HS-5 (cell line): Measurements from ENCODE around the gene FKBP1A.

ENCODE experiments used
- DNase-seq: peaks from one replicate; pipeline ENCODE4 v3.0.0-alpha.2; 2012; ENCODE audit warnings: low read depth

The FKBP1A gene

DNA sequence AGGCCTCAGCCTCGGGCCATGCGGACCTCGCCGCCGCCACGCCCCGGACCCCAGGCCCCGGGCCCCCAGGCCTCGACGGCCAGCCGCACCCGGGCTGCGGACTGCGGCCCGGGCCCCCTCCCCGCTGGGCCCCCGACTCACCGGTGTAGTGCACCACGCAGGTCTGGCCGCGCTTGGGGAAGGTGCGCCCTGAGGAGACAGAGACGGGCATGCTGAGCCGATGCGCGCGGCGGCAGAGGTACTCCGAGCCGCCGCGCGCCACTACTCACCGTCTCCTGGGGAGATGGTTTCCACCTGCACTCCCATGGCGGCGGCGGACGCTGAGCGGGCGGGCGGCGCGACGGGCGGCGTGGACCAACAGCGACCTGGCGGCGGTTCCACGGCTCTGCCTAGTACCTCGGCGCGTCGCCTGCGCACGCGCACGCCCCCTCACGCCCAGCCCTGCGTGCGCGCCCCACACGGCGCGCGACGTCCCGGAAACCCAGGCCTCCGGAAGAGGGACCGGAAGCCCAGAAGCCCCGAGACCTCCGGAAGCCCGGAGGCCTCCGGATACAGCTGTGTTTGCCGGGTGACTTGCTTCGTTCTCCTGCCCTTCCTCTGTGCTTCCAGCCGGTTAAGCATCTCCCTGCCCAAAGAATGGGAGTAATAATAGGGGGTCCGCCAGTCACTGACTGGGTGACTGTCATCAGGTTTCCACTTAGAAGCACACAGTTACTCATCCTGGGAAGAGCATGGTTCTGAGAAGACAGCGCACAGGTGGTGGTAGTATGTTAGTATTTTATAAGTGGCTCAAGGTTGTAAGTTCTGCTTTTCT, at the start of gene FKBP1A:
Gene FKBP1A (minus strand): TSS at position 362 of the 814 bp plus-strand sequence. CDS start 56 bp downstream, at position 306.
- DNase-seq, result peak; percentile 60

DNA sequence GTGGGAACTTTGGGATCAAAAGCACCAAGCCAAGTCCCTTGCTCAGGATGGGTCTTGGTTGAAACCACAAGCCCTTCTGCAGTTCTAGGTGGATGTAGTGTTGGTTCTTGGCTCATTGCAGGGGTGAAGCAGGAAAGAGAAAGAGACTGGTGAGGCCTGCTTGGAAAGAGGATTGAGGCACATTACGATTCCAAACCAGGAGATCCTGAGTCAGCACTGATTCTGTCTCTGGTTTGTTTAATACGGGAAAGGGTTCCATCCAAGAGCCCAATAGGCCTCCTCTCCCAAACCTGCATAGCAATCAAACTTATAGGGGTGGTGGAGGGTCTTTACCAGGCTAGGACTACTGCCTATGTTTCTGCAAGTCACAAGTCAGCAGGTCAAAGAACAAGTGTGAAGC, 49.5 kb upstream of the FKBP1A start:
- no peak for DNase-seq

DNA sequence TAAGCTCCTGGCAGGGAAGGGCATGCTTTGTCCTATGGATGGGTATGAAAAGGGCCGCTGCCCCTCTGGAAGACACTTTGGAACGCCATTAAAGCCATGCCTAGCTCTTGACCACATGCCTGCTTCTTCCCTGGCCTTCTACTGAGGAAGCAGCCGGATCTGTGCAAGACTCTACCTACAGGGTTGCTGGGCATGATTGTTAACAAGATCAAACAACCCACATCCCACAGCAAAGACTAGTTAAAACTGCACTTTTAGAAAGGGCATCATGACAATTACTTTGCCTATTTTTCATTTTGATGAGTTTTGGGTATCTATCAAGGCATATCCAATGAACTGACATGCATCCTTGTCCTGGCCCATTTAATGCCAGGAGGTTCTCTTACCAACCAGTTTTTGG, 48.3 kb upstream of the FKBP1A start:
- DNase-seq, result no peak

DNA sequence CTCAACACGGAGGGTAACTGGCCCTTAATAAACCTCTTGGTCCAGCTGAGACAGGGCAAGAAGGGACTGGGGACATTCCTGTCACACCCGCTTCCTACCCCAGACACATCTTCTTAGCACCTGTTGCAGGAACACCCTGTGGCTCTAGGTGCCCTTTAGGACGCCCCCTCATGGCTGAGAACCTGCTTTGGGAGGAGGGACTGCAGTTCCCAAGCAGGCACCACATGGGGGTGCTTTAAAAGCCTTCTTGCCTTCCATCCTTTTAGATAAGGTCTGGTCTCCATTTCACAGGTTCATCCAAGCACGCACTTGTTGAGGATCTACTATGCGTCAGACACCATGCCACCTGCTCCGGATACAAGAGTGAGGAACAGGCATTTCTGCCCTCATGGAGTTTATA, 47.2 kb upstream of the FKBP1A start:
- DNase-seq, result no peak

DNA sequence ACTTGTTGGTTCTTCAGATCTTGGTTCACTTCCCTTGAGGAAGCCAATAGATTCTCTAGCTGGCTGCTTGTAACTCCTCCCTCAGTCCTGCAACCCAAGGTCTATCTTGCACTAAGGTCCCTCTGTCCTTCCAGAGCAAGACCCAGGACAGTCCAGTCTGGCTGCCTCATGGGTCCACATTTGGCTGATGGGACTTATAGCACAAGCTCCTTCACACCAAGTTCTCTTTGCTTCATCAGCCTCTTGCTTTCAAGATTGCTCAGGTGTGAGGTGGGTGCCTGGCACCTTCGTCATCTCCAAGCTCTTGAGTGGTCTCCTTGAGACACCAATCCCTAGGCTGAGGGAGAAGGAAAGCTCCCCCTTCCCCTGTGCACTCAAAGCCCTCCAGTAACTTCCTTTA, 45.5 kb upstream of the FKBP1A start:
- no peak for DNase-seq

DNA sequence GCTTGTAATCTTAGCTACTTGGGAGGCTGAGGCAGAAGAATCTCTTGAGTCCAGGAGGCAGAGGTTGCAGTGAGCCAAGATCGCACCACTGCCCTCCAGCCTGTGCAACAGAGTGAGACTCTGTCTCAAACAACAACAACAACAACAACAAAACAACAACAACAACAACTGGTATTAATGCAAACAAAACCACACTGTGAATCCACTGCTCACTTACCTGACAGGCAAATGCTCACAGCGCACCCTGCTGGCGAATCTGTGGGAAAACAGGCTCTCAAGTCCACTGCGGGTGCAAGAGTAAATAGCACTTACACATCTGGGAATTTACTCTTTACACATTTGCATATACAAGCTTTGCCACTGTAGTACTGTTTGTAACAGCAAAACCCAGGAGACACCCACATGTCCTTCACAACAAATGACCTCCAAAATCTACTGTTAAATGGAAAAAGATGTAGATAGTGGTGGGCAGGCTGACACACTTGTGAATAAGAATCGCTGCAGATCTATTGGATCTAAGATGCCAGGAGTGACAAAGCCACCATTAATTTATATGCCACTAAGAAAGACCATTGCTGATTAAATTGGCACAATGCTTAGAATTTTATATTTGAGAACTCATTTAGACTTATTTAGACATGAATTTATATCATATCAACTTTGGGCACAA, 44.5 kb upstream of the FKBP1A start:
- no peak for DNase-seq

DNA sequence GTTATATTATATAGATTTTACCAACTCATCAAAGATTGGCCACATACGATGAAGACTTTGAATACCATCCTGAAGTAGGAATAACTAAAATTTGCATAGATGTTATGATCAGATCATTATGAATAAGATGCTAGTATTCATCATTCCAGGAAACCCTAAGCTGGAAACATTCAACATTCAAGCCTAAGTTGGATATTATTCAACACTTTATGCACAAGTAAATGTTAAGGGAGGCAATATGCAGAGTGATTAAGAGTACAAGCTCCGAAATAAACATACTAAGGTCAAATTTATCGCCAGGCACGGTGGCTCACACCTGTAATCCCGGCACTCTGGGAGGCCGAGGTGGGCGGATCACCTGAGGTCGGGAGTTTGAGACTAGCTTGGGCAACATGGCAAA, 43.4 kb upstream of the FKBP1A start:
- no peak for DNase-seq

DNA sequence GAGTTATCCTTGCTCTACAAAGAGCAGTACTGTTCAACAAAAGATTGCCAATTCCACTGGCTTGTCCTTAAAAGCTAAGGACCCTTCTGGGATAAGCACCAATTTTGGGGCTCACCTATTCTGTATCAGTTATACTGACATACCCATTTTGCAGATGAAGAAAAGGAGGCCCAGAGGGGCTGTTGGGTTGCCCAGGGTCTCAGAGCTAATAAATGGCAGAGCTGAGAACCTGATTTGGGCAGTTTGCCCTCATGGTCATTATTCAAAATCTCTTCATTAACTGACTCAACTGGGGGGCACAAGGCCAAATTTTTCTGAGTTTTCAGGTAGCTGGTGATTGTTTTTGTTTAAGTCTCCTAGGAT, 42.5 kb upstream of the FKBP1A start:
- DNase-seq, result no peak

DNA sequence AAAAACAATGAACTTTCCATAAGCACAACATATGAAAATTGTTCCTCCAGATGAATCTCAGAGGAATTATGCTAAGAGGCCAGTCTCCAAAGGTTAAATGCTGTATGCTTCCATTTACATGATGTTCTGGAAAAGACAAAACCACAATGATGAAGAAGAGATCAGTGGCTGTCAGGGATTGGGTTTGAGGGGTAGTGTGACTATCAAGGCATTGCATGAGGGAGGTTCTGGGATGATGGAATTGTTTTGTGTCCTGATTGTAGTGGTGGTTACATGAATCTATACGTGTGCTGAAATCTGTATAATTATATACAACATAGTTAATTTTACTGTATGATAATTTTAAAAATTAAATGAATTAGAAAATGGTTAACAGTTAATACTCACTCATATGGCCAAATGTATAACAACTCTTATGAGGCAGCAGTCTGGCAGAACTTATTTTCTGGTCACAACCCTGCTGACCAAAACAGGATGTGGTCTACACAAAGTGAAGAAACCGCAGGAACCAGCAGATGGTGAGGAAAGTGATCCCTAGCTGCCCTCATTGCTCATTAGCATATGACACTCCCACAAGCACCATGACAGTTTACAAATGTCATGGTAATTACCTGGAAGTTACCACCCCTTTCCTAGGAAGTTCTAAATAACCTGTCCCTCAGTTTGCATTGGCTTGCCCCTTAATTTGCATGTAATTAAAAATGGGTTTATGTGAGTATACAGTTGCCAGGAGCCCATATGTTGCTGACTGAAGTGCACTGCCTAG, 41.9 kb upstream of the FKBP1A start:
- DNase-seq, result peak; percentile 85

DNA sequence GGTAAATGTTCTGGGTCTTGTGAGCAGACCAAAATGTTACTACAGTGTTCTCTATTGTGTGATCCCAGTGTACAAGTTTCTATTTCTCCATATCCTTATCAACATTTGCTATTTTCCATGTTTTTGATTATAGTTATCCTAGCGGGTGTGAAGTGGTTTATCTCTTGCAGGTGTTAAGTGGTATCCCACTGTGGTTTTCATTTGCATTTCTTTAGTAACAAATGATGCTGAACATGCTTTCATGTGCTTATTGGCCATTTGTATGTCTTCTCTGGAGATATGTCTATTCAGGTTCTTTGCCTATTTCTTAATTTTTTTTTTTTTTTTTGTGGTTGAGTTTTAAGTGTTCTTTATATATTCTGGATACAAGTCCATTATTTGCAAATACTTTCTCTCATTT, 38.3 kb upstream of the FKBP1A start:
- no peak for DNase-seq

DNA sequence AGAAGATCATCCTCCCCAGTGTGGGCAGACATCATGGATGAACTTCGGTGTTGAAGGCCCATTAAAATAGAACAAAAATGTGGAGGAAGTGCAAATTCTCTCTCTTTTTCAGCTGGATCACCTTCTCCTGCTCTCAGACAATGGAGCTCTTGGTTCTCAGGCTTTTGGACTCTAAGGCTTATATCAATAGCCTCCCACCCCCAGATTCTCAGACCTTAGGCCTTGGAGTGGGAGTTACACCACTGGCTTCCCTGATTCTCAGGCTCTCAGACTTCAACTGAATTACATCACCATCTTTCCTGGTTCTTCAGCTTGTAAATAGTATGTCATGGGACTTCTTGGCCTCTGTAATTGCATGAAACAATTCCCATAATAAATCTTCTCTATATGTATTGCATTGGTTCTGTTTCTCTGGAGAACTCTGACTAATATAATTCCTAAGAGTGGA, 37.2 kb upstream of the FKBP1A start:
- DNase-seq, result no peak

DNA sequence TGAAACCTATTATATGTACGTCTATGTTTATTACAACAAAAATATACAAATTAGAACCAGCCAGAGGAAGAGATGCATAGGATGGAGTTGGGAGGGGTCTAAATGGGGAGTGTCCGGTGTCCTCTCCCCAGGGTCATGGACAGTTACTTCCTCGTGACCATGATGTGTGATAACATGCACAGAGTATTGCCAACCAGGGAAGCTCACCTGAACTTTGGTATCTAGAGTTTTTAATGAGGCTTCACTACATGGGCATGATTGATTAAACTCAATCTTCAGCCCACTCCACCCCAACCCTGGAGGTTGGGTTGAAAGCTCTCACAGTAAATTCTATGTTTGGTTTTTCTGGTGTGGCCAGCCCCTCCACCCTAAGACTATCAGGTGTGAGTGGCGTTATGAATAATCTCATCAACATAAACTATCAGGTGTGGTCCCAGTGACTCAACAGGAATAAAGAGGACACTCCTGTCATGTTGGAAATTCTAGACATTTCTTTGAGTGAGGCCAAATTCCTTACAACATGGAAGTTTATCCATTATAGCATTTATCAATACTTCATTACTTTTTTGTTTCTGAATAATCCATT, 36.4 kb upstream of the FKBP1A start:
- DNase-seq, result no peak

DNA sequence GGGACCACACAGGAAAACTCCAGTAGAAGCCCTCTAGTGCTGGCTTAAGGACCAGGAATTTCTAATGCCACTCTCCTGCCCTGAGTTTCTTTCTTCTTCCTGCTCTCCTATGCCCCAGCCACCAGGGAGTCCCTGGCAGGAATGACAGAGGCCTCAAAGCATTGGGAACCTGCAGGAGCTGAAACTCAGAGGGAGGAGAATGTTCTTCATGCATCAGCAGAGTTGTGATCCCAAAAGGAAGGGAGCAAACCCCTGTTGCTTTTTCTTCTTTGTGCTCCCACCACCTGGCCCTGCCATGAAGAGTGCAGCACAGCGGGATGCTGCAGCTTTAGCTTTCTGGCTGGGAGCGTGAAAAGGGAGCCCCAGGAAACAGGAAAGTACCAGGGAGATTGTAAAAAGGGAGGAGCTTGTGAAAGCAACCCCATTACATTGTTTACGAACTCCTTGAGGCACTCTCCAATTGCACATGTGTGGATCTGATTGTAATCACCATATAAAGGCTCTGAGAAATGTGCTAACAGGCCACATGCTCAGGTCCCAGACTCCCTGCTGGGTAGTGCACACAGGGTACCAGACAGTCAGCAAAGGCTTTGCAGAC, 34.7 kb upstream of the FKBP1A start:
- DNase-seq, result no peak

DNA sequence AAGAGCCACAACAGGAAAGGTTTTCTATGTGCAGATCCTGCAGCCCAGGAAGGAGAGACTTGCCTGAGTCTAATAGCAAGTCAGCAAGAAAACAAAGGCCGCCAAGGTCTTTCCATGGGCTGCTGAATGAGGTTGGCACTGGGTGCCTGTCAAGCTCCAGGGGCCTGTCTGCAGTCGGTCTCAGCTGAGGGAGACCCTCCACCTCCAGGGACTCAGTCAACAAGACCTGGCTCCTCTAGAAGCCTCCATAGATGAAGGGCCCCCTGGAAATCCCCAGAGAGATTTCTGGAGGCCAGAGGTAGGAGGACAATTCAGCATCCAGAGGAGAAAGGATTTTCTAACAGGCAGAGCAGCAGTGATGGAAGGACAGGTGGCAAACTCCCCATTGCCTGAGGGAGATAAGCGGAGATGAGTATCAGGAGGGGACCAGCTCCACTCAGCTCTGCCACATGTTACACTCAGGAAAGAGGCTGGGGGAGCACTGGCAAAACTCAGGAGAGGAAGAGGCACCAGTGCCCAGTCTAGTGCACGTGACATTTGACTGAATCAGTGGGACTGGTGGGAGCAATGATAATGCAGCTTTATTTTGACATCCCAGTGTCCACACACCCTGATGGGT, 33.5 kb upstream of the FKBP1A start:
- DNase-seq, result no peak

DNA sequence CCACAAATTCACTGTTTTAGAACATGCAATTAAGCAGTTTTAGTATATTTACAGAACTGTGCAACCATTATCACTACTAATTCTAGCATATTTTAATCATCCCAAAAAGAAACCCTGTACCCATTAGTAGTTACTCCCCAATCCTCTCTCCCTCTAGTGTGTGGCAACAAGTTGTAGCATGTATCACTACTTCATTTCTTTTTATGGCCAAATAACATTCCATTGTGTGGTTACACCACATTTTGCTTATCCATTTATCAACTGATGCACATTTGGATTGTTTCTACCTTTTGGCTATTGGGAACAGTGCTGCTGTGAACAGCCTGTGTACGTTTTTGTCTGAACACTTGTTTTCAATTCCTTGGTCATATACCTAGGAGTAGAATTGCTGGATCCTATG, 31.5 kb upstream of the FKBP1A start:
- no peak for DNase-seq

DNA sequence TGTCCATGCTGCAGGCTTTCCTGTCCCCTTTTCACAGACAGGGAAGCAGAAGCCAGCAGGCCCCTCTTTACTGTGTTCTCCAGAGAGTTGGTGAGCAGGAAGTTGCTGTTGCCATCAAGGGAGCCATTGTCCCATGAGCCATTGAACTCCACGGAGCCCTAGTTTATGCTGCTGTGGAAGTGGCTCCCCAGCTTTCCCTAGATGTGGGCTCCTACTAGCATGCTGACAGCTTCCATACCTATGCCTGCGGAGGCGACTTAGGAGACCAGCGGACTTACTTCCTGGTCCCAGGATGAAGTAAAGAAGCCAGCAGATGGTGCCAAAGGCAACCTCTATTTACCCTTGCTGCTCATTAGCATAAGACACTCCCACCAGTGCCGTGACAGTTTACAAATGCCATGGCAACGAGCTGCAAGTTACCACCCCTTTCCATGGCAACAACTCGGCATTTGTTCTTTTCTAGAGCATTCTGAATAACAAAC, 30.8 kb upstream of the FKBP1A start:
- DNase-seq, result no peak

DNA sequence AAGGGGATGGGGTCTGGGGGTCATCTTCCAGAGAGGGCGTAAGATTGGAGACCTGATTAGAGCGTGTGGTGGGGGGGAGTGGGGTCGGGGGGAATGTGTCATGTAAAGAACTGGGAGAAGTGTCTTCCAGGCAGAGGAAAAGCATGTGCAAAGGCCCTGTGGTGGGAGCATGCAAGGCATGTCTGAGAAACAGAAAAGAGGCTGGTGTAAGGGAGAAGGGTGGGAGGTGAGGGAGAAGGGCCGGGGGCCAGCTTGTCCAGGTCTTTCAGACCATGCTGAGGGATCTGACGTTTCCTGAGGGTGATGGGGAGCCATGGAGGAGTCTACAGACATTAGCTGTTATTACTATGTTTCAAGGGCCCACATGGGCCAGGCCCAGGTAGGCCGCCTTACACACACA, 30.4 kb upstream of the FKBP1A start:
- DNase-seq, result no peak

DNA sequence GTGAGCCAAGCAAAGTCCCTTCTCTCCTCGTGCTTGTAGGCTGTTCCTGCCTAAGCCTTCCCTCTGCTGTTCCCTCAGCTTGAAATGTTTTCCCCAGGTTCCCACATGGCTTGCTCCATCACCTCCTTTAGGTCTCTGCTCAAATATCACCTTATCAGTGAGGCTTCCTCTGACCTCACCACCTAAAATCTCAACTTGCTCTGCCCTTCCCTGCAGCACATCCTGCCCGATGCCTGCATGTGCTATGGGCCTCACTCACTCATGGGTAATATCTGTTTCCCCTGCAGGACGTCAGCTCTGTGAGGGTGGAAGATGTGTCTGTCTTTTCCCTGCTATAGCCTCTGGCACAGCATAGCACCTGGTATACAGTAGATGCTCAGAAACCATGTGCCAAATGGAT, 29.9 kb upstream of the FKBP1A start:
- DNase-seq, result no peak

DNA sequence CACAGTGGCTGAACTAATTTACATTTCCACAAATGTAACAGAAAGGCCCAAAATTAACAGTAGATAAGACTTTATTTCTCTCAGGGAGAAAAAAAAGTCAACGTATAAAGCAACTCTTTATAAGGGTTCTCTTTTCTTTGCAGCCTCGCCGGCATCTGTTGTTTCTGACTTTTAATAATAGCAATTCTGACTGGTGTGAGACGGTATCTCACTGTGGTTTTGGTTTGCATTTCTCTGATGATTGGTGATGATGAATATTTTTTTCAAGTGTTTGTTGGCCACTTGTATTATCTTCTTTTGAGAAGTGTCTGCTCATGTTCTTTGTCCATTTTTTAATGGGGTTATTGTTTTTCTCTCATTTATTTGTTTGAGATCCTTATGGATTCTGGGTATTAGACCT, 27.2 kb upstream of the FKBP1A start:
- no peak for DNase-seq

DNA sequence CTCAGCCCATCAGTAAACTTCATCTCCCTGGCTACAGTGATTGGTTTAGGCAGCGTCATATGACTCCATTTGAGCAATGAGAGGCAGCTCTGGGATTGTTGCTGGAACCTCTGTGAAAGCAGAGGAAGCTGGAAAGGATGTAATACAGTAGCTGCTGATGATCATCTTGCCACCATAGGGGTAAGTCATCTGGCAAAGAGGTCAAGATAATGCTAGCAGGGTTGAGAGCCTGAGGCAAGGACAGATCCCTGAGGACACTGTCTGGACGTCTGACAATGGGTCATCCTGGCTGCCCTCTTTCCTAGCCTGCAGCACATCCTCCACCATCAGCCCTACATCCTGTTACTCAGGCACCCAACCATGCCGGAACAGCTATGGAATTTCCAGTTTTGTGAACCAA, 25.5 kb upstream of the FKBP1A start:
- DNase-seq, result peak; percentile 56

DNA sequence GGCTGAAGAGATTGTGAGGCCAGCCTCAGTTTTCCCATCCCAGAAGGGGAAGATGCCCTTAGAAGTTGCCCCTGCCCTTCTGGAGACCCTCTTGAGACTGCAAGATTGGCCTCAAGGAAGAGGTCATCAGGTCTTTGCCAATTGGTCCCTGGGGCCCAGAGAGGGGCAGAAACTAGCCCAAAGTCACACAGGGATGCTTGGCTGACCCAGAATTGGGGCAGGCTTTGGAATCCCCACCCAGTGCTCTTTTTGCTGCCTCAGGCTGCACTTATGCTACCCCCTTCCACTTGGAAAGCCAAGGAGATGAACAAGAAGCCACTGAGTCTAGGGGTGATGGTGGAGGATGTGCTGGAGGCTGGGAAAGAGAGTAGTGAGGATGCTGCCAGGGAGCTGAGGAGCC, 24.9 kb upstream of the FKBP1A start:
- DNase-seq, result no peak

DNA sequence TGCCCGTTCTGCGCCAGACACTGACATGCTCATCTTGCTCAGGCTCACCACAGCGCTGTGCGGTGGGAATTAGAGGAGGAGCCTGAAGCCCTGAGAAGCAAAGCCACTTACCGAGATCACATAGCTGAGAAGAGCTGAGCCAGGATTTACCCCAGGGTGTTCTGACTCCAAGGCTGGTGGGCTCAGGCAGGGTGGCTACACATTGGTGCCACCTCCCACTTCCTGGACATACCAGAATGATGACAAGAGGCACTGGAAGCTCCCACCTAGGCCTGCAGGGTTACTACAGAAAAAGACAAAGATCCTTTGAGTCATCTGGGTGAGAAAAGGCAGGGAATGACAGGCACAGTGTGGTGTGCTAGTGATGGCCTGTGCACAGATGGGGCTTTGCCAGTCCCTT, 24.4 kb upstream of the FKBP1A start:
- peak; percentile 56 for DNase-seq
